HFFc6 (cell line): ENCODE measurements around the gene ADGRV1. TPM values are rescaled to one million over a fixed set of nuclear protein-coding genes. Genes with fewer than 3 reads are reported as not detected.
"Not testable (repeated sequence)": the region's sequence is repeated elsewhere in the genome, so short reads cannot be mapped to it uniquely, and the experiment has no call there.

ENCODE experiments used
- DNase-seq: peaks from one replicate; pipeline ENCODE4 v3.0.0-alpha.2; 2018
- H3K27ac Mint-ChIP-seq: 2 replicates; pipeline ENCODE4 v1.8.0; 2020; ENCODE audit warnings: mild to moderate bottlenecking, mixed read lengths
- H3K27me3 Mint-ChIP-seq: 2 replicates; pipeline ENCODE4 v1.8.0; 2021; ENCODE audit warnings: mild to moderate bottlenecking, moderate library complexity, mixed read lengths; ENCODE audit not compliant: insufficient read depth
- H3K36me3 Mint-ChIP-seq: 2 replicates; pipeline ENCODE4 v1.8.0; 2021; ENCODE audit warnings: low read depth, mixed read lengths
- H3K4me1 Mint-ChIP-seq: 2 replicates; pipeline ENCODE4 v1.8.0; 2020; ENCODE audit warnings: low read depth, mixed read lengths
- H3K4me3 Mint-ChIP-seq: 2 replicates; pipeline ENCODE4 v1.8.0; 2020; ENCODE audit warnings: mild to moderate bottlenecking, moderate library complexity, mixed read lengths
- H3K9me3 Mint-ChIP-seq: 2 replicates; pipeline ENCODE4 v1.8.0; 2020; ENCODE audit warnings: mild to moderate bottlenecking, mixed read lengths
- total RNA-seq, 6 experiments: library from RNA; stranded (reverse); fragmentation: NEBNext Ultra II Directional; extraction: Animal tissue kit (Norgen Biotek cat#: 25700); gene quantifications; 2 replicates in 1 of 6; 3 replicates in 5 of 6; pipeline ENCODE4 v1.2.3, GENCODE V29; 2021
- TF ChIP-seq, protein P1 (sequence below): fragments of 200-600 bp; sonication (generic); IDR thresholded peaks from 2 replicates; pipeline ENCODE4 v1.5.0; 2021; ENCODE audit warnings: antibody characterized with exemption, mild to moderate bottlenecking

Gene ADGRV1
- total RNA-seq, 6 experiments from 2014 or later, result not detected

DNA sequence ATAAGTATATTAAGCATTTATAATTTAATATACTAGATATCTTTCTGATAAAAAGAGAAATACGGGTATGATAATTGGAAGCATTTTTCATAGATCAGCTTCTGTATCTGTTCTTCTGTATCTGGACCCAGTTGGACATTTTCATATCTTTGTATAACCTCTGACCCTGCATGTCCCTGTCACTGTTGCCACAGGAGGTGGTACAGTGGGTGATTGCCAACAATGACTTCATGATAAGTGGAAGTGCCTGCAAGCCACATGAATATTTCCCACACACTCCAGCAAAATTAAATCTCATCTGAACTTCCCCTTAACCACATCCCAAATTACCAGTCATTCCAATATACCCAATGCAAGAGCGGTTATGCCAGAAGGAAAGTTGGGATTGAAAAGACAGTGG is 448.1 kb downstream of the ADGRV1 start:
- Mint-ChIP-seq H3K36me3 (no peaks in the 10 kb centered on the region), H3K4me1 (no peaks in the 10 kb centered on the region), H3K27ac (no peak overlapping the region), H3K27me3 (peaks cover 1% of the 10 kb centered on the region), H3K9me3 (no peaks in the 10 kb centered on the region), H3K4me3 (no peak overlapping the region)
- TF ChIP-seq, protein P1, sequence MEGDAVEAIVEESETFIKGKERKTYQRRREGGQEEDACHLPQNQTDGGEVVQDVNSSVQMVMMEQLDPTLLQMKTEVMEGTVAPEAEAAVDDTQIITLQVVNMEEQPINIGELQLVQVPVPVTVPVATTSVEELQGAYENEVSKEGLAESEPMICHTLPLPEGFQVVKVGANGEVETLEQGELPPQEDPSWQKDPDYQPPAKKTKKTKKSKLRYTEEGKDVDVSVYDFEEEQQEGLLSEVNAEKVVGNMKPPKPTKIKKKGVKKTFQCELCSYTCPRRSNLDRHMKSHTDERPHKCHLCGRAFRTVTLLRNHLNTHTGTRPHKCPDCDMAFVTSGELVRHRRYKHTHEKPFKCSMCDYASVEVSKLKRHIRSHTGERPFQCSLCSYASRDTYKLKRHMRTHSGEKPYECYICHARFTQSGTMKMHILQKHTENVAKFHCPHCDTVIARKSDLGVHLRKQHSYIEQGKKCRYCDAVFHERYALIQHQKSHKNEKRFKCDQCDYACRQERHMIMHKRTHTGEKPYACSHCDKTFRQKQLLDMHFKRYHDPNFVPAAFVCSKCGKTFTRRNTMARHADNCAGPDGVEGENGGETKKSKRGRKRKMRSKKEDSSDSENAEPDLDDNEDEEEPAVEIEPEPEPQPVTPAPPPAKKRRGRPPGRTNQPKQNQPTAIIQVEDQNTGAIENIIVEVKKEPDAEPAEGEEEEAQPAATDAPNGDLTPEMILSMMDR, result no peak
- no peak for DNase-seq

DNA sequence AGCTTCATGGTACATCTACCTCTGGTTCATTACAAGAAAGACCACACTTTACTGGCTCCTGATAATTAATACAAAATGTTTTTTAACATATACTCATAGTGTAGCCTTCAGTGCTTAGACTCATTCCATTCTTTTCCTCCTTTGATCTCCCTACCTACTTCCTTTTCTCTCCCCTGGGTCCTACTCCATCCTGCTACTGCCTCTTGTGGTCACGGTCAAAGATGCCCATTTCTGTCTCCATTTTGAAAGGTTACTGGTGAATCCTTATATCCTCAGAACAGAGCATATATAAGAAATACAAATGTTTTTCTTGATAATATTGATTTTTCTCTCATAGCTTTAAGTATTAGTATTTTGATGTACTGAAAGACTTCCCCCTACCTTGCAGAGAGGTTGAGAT is 448.7 kb downstream of the ADGRV1 start:
- TF ChIP-seq, protein P1, result no peak
- Mint-ChIP-seq H3K36me3 (no peaks in the 10 kb centered on the region), H3K27ac (no peak overlapping the region), H3K4me3 (no peak overlapping the region), H3K27me3 (peaks cover 1% of the 10 kb centered on the region), H3K9me3 (no peaks in the 10 kb centered on the region), H3K4me1 (no peaks in the 10 kb centered on the region)
- DNase-seq, result no peak

DNA sequence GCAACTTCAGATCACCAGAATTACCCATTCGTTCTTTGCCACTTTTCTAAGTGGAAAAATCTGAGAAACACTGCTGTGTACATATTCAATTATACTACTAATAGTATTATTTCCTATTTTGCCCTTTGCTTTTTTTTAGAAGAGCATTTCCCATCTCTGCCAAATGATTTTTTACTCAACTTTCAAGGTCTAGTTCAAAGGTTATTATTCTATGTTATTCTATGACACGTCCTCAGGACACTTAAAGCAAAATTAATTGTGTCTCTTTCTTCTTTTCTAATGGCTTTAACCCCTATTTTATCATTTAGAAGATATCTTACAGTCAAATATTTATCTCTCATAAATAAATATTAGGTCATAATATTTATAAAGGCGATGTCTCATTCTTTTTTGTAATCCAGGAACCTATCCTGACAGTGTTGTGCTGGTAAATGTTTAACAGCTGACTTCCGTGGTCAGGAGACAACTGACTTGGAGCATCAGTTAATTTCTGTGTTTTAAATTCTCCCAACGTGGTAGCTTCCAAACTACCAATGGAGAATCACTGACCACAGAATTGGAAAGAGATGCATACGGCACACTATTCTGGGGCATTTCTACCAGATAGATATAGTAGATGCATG is 449.3 kb downstream of the ADGRV1 start:
- TF ChIP-seq, protein P1, result no peak
- no peaks in the 10 kb centered on the region for H3K4me1 Mint-ChIP-seq
- no peaks in the 10 kb centered on the region for H3K36me3 Mint-ChIP-seq
- no peak for DNase-seq
- H3K27ac Mint-ChIP-seq, result no peak overlapping the region
- H3K4me3 Mint-ChIP-seq, result no peak overlapping the region
- H3K27me3 Mint-ChIP-seq, result peaks cover 1% of the 10 kb centered on the region
- no peaks in the 10 kb centered on the region for H3K9me3 Mint-ChIP-seq

DNA sequence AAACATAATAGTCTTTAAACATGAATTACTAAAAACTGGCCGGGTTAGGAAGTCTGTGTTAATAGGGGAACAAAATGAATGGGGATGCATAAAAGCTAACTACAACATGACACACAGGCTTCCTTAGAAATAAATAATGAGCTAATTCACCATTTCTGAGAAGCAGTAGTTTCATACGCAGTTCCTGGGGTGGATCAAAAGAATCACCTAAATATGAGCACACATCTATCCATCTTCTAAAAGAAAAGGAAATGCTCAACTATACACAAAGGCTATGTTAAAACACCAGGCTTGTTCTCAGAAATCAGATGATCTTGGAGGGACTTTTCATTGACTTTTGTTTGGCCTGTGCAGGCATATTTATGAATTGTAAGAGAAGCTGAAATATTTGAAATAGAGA is 451.5 kb downstream of the ADGRV1 start:
- Mint-ChIP-seq H3K4me3 (no peak overlapping the region), H3K27me3 (peaks cover 1% of the 10 kb centered on the region), H3K9me3 (no peaks in the 10 kb centered on the region; the same call in 1 of the 2 replicates), H3K4me1 (no peaks in the 10 kb centered on the region), H3K36me3 (no peaks in the 10 kb centered on the region), H3K27ac (no peak overlapping the region)
- no peak for DNase-seq
- TF ChIP-seq, protein P1, result no peak

DNA sequence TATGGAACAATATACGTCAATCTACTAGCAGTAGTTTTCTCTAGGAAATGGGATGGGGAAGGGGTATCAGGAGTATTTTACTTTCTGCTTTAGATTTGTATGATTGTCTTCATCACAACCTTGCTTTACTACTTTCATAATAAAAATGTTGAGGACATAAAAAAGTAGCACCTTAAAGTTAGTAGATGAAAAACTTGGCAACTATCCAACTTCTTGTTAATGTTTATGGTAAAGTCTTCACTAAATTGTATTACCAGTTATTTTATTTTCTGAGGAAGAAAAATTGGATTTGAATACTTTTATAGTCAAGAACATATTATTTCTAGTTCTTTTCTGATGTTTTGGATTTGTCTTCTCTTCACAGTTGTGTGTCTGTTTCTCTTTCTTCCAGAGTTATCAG is 452.4 kb downstream of the ADGRV1 start:
- TF ChIP-seq, protein P1, result no peak
- Mint-ChIP-seq H3K36me3 (no peaks in the 10 kb centered on the region), H3K4me3 (no peak overlapping the region), H3K27me3 (peaks cover 1% of the 10 kb centered on the region), H3K9me3 (no peaks in the 10 kb centered on the region; the same call in 1 of the 2 replicates), H3K4me1 (no peaks in the 10 kb centered on the region), H3K27ac (no peak overlapping the region)
- DNase-seq, result no peak

DNA sequence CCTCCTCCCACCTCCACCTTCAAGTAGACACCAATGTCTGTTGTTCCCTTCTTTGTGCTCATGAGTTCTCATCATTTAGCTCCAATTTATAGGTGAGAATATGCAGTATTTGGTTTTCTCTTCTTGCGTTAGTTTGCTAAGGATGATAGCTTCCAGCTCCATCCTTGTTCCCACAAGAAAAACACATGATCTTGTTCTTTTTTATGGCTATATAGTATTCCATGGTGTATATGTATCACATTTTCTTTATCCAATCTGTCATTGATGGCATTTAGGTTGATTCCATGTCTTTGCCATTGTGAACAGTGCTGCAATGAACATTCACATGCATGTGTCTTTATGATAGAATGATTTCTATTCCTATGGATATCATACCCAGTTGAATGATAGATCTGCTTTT is 454.3 kb downstream of the ADGRV1 start:
- not testable (repeated sequence) for H3K9me3 Mint-ChIP-seq, H3K36me3 Mint-ChIP-seq, H3K27ac Mint-ChIP-seq, H3K4me3 Mint-ChIP-seq, H3K27me3 Mint-ChIP-seq, DNase-seq, H3K4me1 Mint-ChIP-seq
